OCI-LY7 (cell line): ENCODE results near the gene IQGAP2. TPM values are rescaled to one million over a fixed set of nuclear protein-coding genes. Genes with fewer than 3 reads are reported as not detected.

ENCODE experiments used
- BruUV-seq: library from RNA; stranded (reverse); fragments of 400-500 nt; replicated peaks from 2 replicates; lab custom pipeline; 2021; lab: Mats Ljungman, UMichigan
- CTCF ChIA-PET: fragments of 300-600 bp; sonication (Branson Sonifier 250); formaldehyde crosslinking; loops from one replicate; lab custom pipeline; 2022; ENCODE audit warnings: antibody characterized with exemption; ENCODE audit not compliant: unreplicated experiment; lab: Charles Lee
- POLR2A ChIA-PET: fragments of 300-600 bp; sonication (Branson Sonifier 250); formaldehyde crosslinking; loops from one replicate; lab custom pipeline; 2022; ENCODE audit warnings: antibody characterized with exemption; lab: Charles Lee
- DNase-seq: peaks from one replicate; pipeline ENCODE4 v3.0.0-alpha.2; 2015; ENCODE audit warnings: low spot score
- H2AFZ ChIP-seq: fragments of 200-600 bp; sonication (generic), shearing (Covaris generic); 2 replicates; pipeline ENCODE4 v1.6.1; 2014; ENCODE audit warnings: mild to moderate bottlenecking, antibody characterized with exemption, low read length, moderate library complexity
- H3K27ac ChIP-seq: fragments of 200-600 bp; sonication (generic); 2 replicates; pipeline ENCODE4 v1.5.1; 2014; ENCODE audit warnings: mixed run types, low read depth, mild to moderate bottlenecking, moderate library complexity, low read length, inconsistent platforms; ENCODE audit not compliant: poor library complexity, severe bottlenecking
- H3K36me3 ChIP-seq: fragments of 200-600 bp; sonication (generic); 2 replicates; pipeline ENCODE4 v1.6.1; 2014; ENCODE audit warnings: mild to moderate bottlenecking, antibody characterized with exemption, low read length, moderate library complexity, mixed read lengths; ENCODE audit not compliant: insufficient read depth
- H3K4me1 ChIP-seq: fragments of 200-600 bp; sonication (generic); 2 replicates; pipeline ENCODE4 v1.5.1; 2014; ENCODE audit warnings: mild to moderate bottlenecking, low read length; ENCODE audit not compliant: insufficient read depth, poor library complexity, severe bottlenecking
- H3K4me2 ChIP-seq: fragments of 200-600 bp; sonication (generic); 2 replicates; pipeline ENCODE4 v1.6.1; 2014; ENCODE audit warnings: mild to moderate bottlenecking, low read length
- H3K4me3 ChIP-seq: fragments of 200-600 bp; sonication (generic); 2 replicates; pipeline ENCODE4 v1.5.1; 2014; ENCODE audit warnings: mild to moderate bottlenecking, low read depth, low read length; ENCODE audit not compliant: poor library complexity, severe bottlenecking
- H3K79me2 ChIP-seq: fragments of 200-600 bp; sonication (generic); 2 replicates; pipeline ENCODE4 v1.6.1; 2016; ENCODE audit warnings: low read depth, mild to moderate bottlenecking, low read length, moderate library complexity, mixed read lengths; ENCODE audit not compliant: insufficient read depth
- H3K9me2 ChIP-seq: fragments of 200-600 bp; sonication (generic); 2 replicates; pipeline ENCODE4 v1.6.1; 2016; ENCODE audit warnings: mild to moderate bottlenecking, low read length, mixed read lengths; ENCODE audit not compliant: insufficient read depth
- H3K9me3 ChIP-seq: fragments of 200-600 bp; sonication (generic); 2 replicates; pipeline ENCODE4 v1.6.1; 2014; ENCODE audit warnings: mild to moderate bottlenecking, mixed run types, low read length, mixed read lengths
- H4K20me1 ChIP-seq: fragments of 200-600 bp; sonication (generic); 2 replicates; pipeline ENCODE4 v1.6.1; 2014; ENCODE audit warnings: mild to moderate bottlenecking, antibody characterized with exemption, low read length, moderate library complexity, mixed read lengths; ENCODE audit not compliant: insufficient read depth
- CTCF ChIP-seq: fragments of 200-600 bp; sonication (generic); conservative IDR thresholded peaks from 2 replicates; pipeline ENCODE4 v1.5.1; 2014; ENCODE audit warnings: mild to moderate bottlenecking, antibody characterized with exemption, low read length, moderate library complexity, mixed read lengths
- EZH2phosphoT487 ChIP-seq: fragments of 200-600 bp; sonication (generic); IDR thresholded peaks from 2 replicates; pipeline ENCODE4 v1.6.1; 2018; ENCODE audit warnings: low read depth, borderline replicate concordance, mild to moderate bottlenecking, mixed run types, antibody characterized with exemption, low read length, moderate library complexity, mixed read lengths
- intact Hi-C: fragments of 100-400 bp; cut with micrococcal nuclease; formaldehyde crosslinking; loops from one replicate; pipeline ENCODE4 v1.10.0; 2022; ENCODE audit not compliant: unreplicated experiment
- total RNA-seq, 2 experiments: library from RNA; depleted of rRNA in 1 of 2; stranded (reverse); fragments of >200 nt in 1 of 2; shearing (Covaris generic) in 1 of 2; gene quantifications; 2 replicates each; pipeline ENCODE4 v1.2.3, GENCODE V29; 2014 to 2022

The IQGAP2 gene
- total RNA-seq, 2 experiments from 2014 or later = 30.0 to 50.2 TPM

- no TSS peak for BruUV-seq
- ChIA-PET POLR2A (interaction anchor here (0.5 to 1.3 kb wide), 2 partner anchors 14 to 32 kb away, joined by 3 read pairs; no protein-coding TSS in a partner anchor), CTCF (no interaction called here)
- Histone ChIP-seq H3K4me1 (no peaks in the 10 kb centered on the region), H3K4me2 (no peak overlapping the region), H3K4me3 (no peak overlapping the region), H3K79me2 (no peaks in the 10 kb centered on the region), H3K9me3 (no peaks in the 10 kb centered on the region), H4K20me1 (peaks cover 4% of the 10 kb centered on the region; the same call in 1 of the 2 replicates), H3K9me2 (no peaks in the 10 kb centered on the region), H3K27ac (no peak overlapping the region), H3K36me3 (peaks cover 84% of the 10 kb centered on the region), H2AFZ (no peak overlapping the region)
- no peak for DNase-seq
- intact Hi-C loops = no loop called here
- TF ChIP-seq CTCF = no peak
- no peak for TF ChIP-seq EZH2phosphoT487
Observed at GRCh38 chr5:76673125-76673524, 270.0 kb downstream of the IQGAP2 start.

GRCh38 chr5:76674330-76675066, 271.4 kb downstream of the IQGAP2 start:
- Histone ChIP-seq H3K27ac (no peak overlapping the region), H3K36me3 (peaks cover 84% of the 10 kb centered on the region), H4K20me1 (peaks cover 4% of the 10 kb centered on the region; the same call in 1 of the 2 replicates), H3K4me1 (no peaks in the 10 kb centered on the region), H3K9me3 (no peaks in the 10 kb centered on the region), H3K9me2 (no peaks in the 10 kb centered on the region), H3K79me2 (no peaks in the 10 kb centered on the region), H3K4me2 (no peak overlapping the region), H2AFZ (no peak overlapping the region), H3K4me3 (no peak overlapping the region)
- DNase-seq = no peak
- intact Hi-C loops = no loop called here
- no TSS peak for BruUV-seq
- TF ChIP-seq EZH2phosphoT487 (no peak), CTCF (no peak)
- CTCF ChIA-PET = no interaction called here
- POLR2A ChIA-PET = interaction anchor here (0.6 kb wide), 2 partner anchors 51 to 1128 kb away, joined by 3 to 5 read pairs; no protein-coding TSS in a partner anchor

GRCh38 chr5:76675364-76675763, 272.3 kb downstream of the IQGAP2 start:
- H3K27ac ChIP-seq = no peak overlapping the region
- H3K4me3 ChIP-seq = no peak overlapping the region
- no peaks in the 10 kb centered on the region for H3K79me2 ChIP-seq
- TF ChIP-seq EZH2phosphoT487 = no peak
- TF ChIP-seq CTCF = no peak
- no peaks in the 10 kb centered on the region for H3K9me2 ChIP-seq
- H3K9me3 ChIP-seq = no peaks in the 10 kb centered on the region
- no peaks in the 10 kb centered on the region for H3K4me1 ChIP-seq
- ChIA-PET POLR2A (no interaction called here), CTCF (no interaction called here)
- no TSS peak for BruUV-seq
- no peak for DNase-seq
- H3K36me3 ChIP-seq = peaks cover 81% of the 10 kb centered on the region
- intact Hi-C loops = no loop called here
- H2AFZ ChIP-seq = no peak overlapping the region
- H4K20me1 ChIP-seq = peaks cover 4% of the 10 kb centered on the region; the same call in 1 of the 2 replicates
- H3K4me2 ChIP-seq = no peak overlapping the region
